Peyer's patch (tissue), 4 donors: ENCODE measurements around the gene BRINP2. TPM values are rescaled to one million over a fixed set of nuclear protein-coding genes. Genes with fewer than 3 reads are reported as not detected.

Experiments used
- DNase-seq, 3 donors: peaks; one replicate each; pipeline ENCODE4 v3.0.0-alpha.2; 2017 to 2019
- H3K27ac ChIP-seq, 4 donors: fragments of 200-600 bp; sonication (generic); one replicate each; pipeline ENCODE4 v1.5.1; 2016 to 2019
- H3K27me3 ChIP-seq, 2 donors: fragments of 200-600 bp; sonication (generic); one replicate each; pipeline ENCODE4 v1.5.1; 2019
- H3K36me3 ChIP-seq, 3 donors: fragments of 200-600 bp; sonication (generic); one replicate each; pipeline ENCODE4 v1.5.1; 2016 to 2019
- H3K4me1 ChIP-seq, 4 donors: fragments of 200-600 bp; sonication (generic); one replicate each; pipeline ENCODE4 v1.5.1; 2016 to 2019
- H3K4me3 ChIP-seq, 4 donors: fragments of 200-600 bp; sonication (generic); 1 replicate in 3 of 4; 2 replicates in 1 of 4; pipeline ENCODE4 v1.5.1; 2016 to 2019; ENCODE audit warnings: mild to moderate bottlenecking in 1 of 4
- H3K9me3 ChIP-seq, 4 donors: fragments of 200-600 bp; sonication (generic); one replicate each; pipeline ENCODE4 v1.5.1; 2016 to 2019; ENCODE audit warnings: mild to moderate bottlenecking in 1 of 4
- CTCF ChIP-seq, 6 experiments: fragments of 450-650 bp in 4 of 6; fragments of 200-600 bp in 2 of 6; sonication (generic) in 1 of 6; IDR thresholded peaks; one replicate each; pipeline ENCODE4 v1.5.1; 2017 to 2019; ENCODE audit warnings: antibody characterized with exemption in 6 of 6, mild to moderate bottlenecking in 3 of 6, moderate library complexity in 1 of 6
- POLR2A ChIP-seq, 2 donors: fragments of 450-650 bp; IDR thresholded peaks; one replicate each; pipeline ENCODE4 v1.5.1; 2017; ENCODE audit warnings: antibody characterized with exemption in 2 of 2, mild to moderate bottlenecking in 2 of 2, moderate library complexity in 2 of 2
- total RNA-seq, 4 donors: library from RNA; depleted of rRNA; stranded (reverse); fragments of >200 nt; gene quantifications; one replicate each; pipeline ENCODE4 v1.1.0, GENCODE V29; 2016

The BRINP2 gene
- total RNA-seq, 4 donors from 2014 or later = not detected

GRCh38 chr1:177239792-177240191, 69.0 kb downstream of the BRINP2 start:
- Histone ChIP-seq H3K4me3 (no peak overlapping the region), H3K4me1 (no peaks in the 10 kb centered on the region), H3K36me3 (no peaks in the 10 kb centered on the region), H3K9me3 (no peaks in the 10 kb centered on the region), H3K27ac (no peak overlapping the region), H3K27me3 (no peaks in the 10 kb centered on the region)
- no peak for TF ChIP-seq CTCF (IDR thresholded peaks at IDR 0.05)
- no peak for TF ChIP-seq POLR2A (IDR thresholded peaks at IDR 0.05)
- DNase-seq = no peak

GRCh38 chr1:177243773-177244172, 73.0 kb downstream of the BRINP2 start:
- H3K27me3 ChIP-seq = no peaks in the 10 kb centered on the region
- H3K36me3 ChIP-seq = no peaks in the 10 kb centered on the region
- TF ChIP-seq CTCF (IDR thresholded peaks at IDR 0.05) = no peak
- TF ChIP-seq POLR2A (IDR thresholded peaks at IDR 0.05) = no peak

GRCh38 chr1:177246710-177247580, 76.2 kb downstream of the BRINP2 start:
- no peak overlapping the region for H3K27ac ChIP-seq

More at GRCh38 chr1:177243773-177244172, 73.0 kb downstream of the BRINP2 start:
- Histone ChIP-seq H3K4me1 (no peaks in the 10 kb centered on the region), H3K9me3 (no peaks in the 10 kb centered on the region), H3K4me3 (no peak overlapping the region), H3K27ac (no peak overlapping the region)
- DNase-seq = no peak

GRCh38 chr1:177247623-177248176, 76.9 kb downstream of the BRINP2 start:
- TF ChIP-seq POLR2A (IDR thresholded peaks at IDR 0.05) (no peak), CTCF (IDR thresholded peaks at IDR 0.05) (no peak)
- no peaks in the 10 kb centered on the region for H3K4me1 ChIP-seq
- H3K9me3 ChIP-seq = no peaks in the 10 kb centered on the region
- no peaks in the 10 kb centered on the region for H3K27me3 ChIP-seq
- H3K36me3 ChIP-seq = no peaks in the 10 kb centered on the region
- H3K27ac ChIP-seq = no peak overlapping the region
- DNase-seq = no peak
- H3K4me3 ChIP-seq = no peak overlapping the region

More at GRCh38 chr1:177246710-177247580, 76.2 kb downstream of the BRINP2 start:
- Histone ChIP-seq H3K36me3 (no peaks in the 10 kb centered on the region), H3K9me3 (no peaks in the 10 kb centered on the region), H3K27me3 (no peaks in the 10 kb centered on the region), H3K4me1 (no peaks in the 10 kb centered on the region), H3K4me3 (no peak overlapping the region)
- TF ChIP-seq POLR2A (IDR thresholded peaks at IDR 0.05) (no peak), CTCF (IDR thresholded peaks at IDR 0.05) (no peak)
- no peak for DNase-seq

- DNase-seq = no peak
- no peak overlapping the region for H3K4me3 ChIP-seq
- TF ChIP-seq CTCF (IDR thresholded peaks at IDR 0.05) = no peak
- TF ChIP-seq POLR2A (IDR thresholded peaks at IDR 0.05) = no peak
- H3K4me1 ChIP-seq = no peaks in the 10 kb centered on the region
- H3K36me3 ChIP-seq = no peaks in the 10 kb centered on the region
- no peaks in the 10 kb centered on the region for H3K9me3 ChIP-seq
- H3K27me3 ChIP-seq = no peaks in the 10 kb centered on the region
- H3K27ac ChIP-seq = no peak overlapping the region
These were observed 77.5 kb downstream of the BRINP2 start for GRCh38 chr1:177248258-177248657.
